ENCODE data around the gene APLN.

Gene APLN

DNA sequence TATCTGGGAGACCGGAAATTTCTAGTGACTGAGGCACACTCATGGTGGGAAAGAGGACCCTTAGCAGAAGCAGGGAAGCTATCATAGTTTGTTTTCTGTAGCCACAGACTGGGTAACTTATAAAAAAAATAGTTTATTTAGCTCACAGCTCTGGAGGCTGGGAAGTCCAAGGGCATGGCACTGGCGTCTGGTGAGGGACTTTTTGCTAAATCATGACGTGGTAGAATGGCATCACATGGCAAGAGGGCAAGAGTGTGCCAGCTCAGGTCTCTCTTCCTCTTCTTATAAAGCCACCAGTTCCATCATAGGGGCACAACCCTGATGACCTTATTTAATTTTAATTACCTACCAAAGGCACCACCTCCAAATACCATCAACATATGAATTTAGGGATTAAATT, 13.3 kb downstream of the APLN start:
- no peak for DNase-seq (ENCODE audit: low read depth in 2 of 2)

DNA sequence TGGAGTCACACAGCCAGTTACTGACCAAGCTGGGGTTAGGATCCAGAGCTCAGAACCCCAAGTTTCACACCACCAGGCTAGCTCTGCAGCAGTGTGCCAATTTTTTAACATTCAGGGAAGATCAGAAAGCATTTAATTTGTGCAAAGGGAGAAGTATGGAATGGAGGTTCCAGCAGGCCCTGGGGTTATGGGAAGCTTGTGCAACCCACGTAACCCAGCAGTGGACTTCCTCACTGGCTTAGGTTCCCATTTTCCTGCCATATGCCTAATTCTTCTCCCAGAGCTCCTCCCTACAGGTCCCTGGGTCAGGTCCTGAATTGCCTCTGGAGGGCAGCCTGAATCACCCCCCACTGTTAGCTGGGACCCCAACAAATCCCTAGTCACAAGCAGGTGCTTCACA, 14.0 kb downstream of the APLN start:
- no peak for DNase-seq (ENCODE audit: low read depth in 2 of 2)

- DNase-seq (ENCODE audit: low read depth in 2 of 2): no peak
These were observed 15.8 kb downstream of the APLN start for GRCh38 chrX:129638917-129639316.

DNA sequence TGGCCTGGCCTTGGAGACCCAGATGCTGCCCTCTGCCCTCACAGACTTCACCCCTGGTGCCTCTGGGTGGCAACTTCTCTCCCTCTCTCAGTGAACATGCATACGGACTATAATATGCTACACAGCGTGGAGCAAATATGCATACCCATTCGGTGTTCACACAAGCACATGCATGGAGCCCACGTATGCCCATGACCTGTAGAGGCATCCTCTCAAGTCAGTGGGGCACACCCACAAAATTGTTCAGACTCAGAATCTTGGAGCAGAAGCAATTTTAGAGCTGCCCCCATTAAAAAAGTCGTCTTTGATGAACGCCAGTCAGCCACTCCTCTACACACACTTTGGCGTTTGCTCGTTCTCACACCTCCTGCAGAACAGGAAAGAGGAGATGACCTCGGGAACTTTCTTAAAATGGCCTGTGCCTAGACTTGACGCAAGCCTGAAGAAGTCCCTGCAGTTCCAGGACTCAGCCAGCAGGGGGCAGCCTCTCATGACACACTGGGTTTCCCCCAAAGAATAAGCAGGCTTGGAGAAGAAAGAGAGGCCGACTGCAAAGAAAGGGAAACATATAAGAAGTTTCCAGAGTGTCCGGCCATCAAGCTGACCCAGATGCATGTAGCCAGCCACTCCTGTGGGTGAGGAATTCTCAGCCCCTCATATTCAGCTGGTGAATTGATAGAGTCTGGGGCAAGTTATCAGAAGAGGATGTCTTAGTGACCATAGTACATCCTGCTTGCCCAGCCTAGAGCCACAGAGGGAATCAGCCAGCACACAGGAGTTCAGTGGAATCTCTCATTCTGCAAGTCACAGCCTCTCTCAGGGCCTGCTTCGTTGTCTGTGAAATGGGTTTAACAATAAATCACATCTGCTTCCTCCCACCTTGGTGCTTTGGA, 17.3 kb downstream of the APLN start:
- DNase-seq (ENCODE audit: low read depth in 2 of 2): peak in 1 of 2 experiments; percentile 20

GRCh38 chrX:129636175-129636681, 18.5 kb downstream of the APLN start:
- DNase-seq (ENCODE audit: low read depth in 2 of 2): no peak

GRCh38 chrX:129634541-129634940, 20.2 kb downstream of the APLN start:
- DNase-seq (ENCODE audit: low read depth in 2 of 2): no peak

- no peak for DNase-seq (ENCODE audit: low read depth in 2 of 2)
These were observed 22.3 kb downstream of the APLN start for GRCh38 chrX:129632443-129632842.

- no peak for DNase-seq (ENCODE audit: low read depth in 2 of 2)
These were observed 22.9 kb downstream of the APLN start for GRCh38 chrX:129631849-129632248.

- no peak for DNase-seq (ENCODE audit: low read depth in 2 of 2)
These were observed 24.9 kb downstream of the APLN start for GRCh38 chrX:129629837-129630236.

DNA sequence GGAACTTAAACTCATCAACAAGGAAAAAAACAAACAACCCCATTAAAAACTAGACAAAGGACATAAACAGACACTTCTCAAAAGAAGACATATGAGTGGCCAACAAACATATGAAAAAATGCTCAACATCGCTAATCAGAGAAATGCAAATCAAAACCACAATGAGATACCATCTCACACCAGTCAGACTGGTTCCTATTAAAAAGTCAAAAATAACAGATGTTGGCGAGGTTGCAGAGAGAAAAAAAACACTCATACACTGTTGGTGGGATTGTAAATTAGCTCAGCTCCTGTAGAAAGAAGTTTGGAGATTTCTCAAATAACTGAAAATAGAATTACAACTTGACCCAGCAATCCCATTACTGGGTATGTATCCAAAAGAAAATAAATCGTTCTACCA, 28.7 kb downstream of the APLN start:
- peak; percentile 48 to 53 for DNase-seq (ENCODE audit: low read depth in 2 of 2)

GRCh38 chrX:129622757-129623301, 31.9 kb downstream of the APLN start:
- DNase-seq (ENCODE audit: low read depth in 2 of 2): peak; percentile 72 to 74

DNA sequence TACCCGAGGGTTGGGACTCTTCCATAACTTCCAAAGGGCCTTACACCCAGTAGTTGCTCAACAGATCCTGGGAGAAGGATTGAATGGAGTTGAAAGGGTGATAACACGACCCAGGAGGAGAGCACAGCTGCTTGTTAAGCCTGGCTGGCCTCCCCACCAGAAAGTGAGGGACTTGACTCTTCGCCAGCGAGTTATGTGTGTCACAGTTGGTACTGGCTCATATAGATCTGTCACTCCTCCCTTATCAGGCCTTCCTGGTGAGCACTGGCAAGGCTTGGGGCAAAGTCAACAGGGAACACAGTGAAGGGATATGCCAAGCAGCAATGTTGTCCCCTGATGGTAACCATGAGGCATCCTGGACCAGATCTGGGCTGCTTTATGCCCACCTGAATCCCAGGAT, 35.8 kb downstream of the APLN start:
- no peak for DNase-seq (ENCODE audit: low read depth in 2 of 2)

- no peak for DNase-seq (ENCODE audit: low read depth in 2 of 2)
These were observed 37.3 kb downstream of the APLN start for GRCh38 chrX:129617420-129617819.

DNA sequence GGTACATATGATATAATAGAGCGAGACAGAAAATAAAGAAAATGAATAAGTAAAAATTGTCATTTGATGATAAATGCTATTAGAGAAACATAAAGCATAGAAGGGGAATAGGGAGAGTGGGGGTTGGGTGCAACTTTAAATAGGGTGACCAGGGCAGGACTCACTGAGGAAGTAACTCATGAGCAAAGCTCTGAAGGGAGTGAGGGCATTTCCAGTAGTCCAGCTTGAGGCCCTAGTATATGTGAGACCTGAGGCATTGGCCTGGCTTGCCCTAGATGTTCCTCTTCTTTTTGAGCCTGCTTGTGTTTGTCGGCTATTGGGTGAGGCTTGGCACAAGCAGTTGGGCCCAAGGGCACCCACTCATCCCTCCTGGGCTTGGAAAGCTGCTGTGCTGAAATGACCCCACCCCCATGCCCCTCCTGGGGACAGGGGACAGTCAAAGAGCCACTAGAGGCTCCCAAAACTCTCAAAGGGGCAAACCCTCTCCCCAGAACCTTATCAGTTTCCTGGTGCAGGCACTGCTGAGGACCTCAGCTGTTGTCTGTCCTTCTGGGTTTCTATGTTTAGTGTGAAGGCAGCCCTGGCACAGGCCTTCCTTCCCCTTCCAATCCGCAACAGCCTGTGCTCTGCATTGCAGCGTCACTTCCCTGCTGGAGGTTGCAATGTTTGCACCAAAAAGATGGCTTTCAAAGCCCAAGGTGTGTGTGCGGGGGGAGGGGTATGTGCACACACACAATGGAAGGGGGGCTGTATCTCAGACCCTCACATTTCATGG, 40.1 kb downstream of the APLN start:
- DNase-seq (ENCODE audit: low read depth in 2 of 2): no peak

DNA sequence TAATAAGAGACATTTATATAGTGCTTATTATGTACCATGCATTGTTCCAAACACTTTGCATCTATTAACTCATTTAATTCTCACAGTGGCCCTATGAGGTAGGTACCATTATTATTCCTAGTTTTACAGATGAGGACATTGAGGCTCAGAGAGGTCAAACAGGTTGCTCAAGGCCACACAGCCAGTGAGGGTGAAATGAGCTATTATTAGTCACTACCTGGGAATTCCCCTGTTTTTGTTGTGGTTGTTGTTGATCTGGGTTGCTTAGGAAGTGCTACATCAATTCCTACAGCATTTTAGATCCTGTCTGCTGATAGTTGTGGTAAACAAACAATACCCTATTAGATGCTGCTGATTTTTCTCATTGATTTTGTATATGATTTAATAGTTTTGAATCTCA, 41.2 kb downstream of the APLN start:
- DNase-seq (ENCODE audit: low read depth in 2 of 2): no peak

- DNase-seq (ENCODE audit: low read depth in 2 of 2): no peak
These were observed 42.4 kb downstream of the APLN start for GRCh38 chrX:129612396-129612795.

GRCh38 chrX:129609395-129609794, 45.4 kb downstream of the APLN start:
- no peak for DNase-seq (ENCODE audit: low read depth in 2 of 2)

- no peak for DNase-seq (ENCODE audit: low read depth in 2 of 2)
These were observed 46.3 kb downstream of the APLN start for GRCh38 chrX:129608496-129608895.

DNA sequence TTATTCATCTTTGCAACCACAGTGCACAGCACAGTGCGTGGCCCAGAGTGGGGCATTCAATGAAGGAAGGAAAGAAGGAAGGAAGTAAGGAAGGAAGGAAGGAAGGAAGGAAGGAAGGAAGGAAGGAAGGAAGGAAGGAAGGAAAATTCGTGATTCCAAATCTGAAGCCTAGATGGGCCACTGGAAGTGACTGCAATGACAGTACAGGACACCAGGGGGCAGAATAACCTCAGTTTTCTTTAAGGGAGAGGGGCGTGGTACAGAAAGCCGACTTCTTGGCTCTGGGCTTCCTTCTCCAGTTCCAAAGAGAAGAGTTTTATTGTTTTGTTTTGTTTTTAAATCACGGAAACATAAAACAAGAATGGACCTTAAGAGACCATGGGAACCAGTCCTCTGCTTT, 47.8 kb downstream of the APLN start:
- no peak for DNase-seq (ENCODE audit: low read depth in 2 of 2)

GRCh38 chrX:129600981-129601424, 53.8 kb downstream of the APLN start:
- DNase-seq (ENCODE audit: low read depth in 2 of 2): no peak

- no peak for DNase-seq (ENCODE audit: low read depth in 2 of 2)
These were observed 54.8 kb downstream of the APLN start for GRCh38 chrX:129599996-129600395.

DNA sequence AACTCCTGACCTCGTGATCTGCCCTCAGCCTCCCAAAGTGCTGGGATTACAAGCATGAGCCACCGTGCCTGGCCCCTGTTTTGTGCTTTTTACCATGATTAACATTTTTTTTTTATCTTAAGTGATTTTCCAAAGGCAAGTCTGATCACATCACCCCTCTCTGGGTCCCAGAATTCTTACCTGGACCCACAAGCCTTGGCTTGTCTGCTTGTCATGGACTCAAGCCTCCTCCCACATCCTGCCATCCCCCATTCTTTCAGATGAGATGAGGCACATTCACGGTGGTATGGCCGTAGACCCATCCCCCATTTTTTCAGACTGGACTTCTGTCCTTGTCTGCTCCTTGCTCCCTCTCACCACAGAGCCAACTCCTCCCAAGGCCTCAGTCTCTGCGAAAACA, 55.3 kb downstream of the APLN start:
- DNase-seq (ENCODE audit: low read depth in 2 of 2): no peak

All from fibroblast of skin of left quadriceps (primary cell).